UCSD-AML1 (cell line): Measurements from ENCODE around the gene MEN1.
"Not testable (repeated sequence)": the region's sequence is repeated elsewhere in the genome, so short reads cannot be mapped to it uniquely, and the experiment has no call there.

ENCODE experiments used
- DNase-seq: peaks from one replicate; lab custom pipeline; 2025; ENCODE audit not compliant: unreplicated experiment; lab: John Stamatoyannopoulos, UW

The MEN1 gene

GRCh38 chr11:64834031-64834722 is 23.8 kb upstream of the MEN1 start:
- no peak for DNase-seq

- DNase-seq: no peak
Measured at GRCh38 chr11:64833509-64833908, 23.2 kb upstream of the MEN1 start.

GRCh38 chr11:64833198-64833502 is 22.8 kb upstream of the MEN1 start:
- DNase-seq: no peak

- DNase-seq: no peak
Measured at GRCh38 chr11:64832467-64833197, 22.3 kb upstream of the MEN1 start.

GRCh38 chr11:64831411-64831891 is 21.1 kb upstream of the MEN1 start:
- DNase-seq: no peak

GRCh38 chr11:64829536-64830251 is 19.3 kb upstream of the MEN1 start:
- DNase-seq: no peak

GRCh38 chr11:64827451-64827839 is 17.1 kb upstream of the MEN1 start:
- no peak for DNase-seq

- no peak for DNase-seq
Measured at GRCh38 chr11:64826578-64827450, 16.5 kb upstream of the MEN1 start.

- no peak for DNase-seq
Measured at GRCh38 chr11:64826062-64826461, 15.7 kb upstream of the MEN1 start.

GRCh38 chr11:64823568-64824119 is 13.3 kb upstream of the MEN1 start:
- no peak for DNase-seq

GRCh38 chr11:64817476-64817875 is 7.1 kb upstream of the MEN1 start:
- no peak for DNase-seq

GRCh38 chr11:64815433-64815832 is 5.1 kb upstream of the MEN1 start:
- DNase-seq: not testable (repeated sequence)

- DNase-seq: no peak
Measured at GRCh38 chr11:64814712-64815187, 4.4 kb upstream of the MEN1 start.

- DNase-seq: no peak
Measured at GRCh38 chr11:64813826-64814225, 3.5 kb upstream of the MEN1 start.

GRCh38 chr11:64810891-64811272 is 531 bp upstream of the MEN1 start:
- no peak for DNase-seq

- DNase-seq: no peak
Measured at GRCh38 chr11:64809781-64810241, 540 bp downstream of the MEN1 start.

GRCh38 chr11:64805481-64805880 is 4.9 kb downstream of the MEN1 start:
- DNase-seq: no peak

- no peak for DNase-seq
Measured at GRCh38 chr11:64804346-64805210, 5.8 kb downstream of the MEN1 start.

- no peak for DNase-seq
Measured at GRCh38 chr11:64803846-64804345, 6.5 kb downstream of the MEN1 start.
